Measurements from ENCODE around the gene CD209. TPM values are rescaled to one million over a fixed set of nuclear protein-coding genes. Genes with fewer than 3 reads are reported as not detected.

CD209 gene
- total RNA-seq, 1 donor from 2014 or later: 8.8 TPM

GRCh38 chr19:7733376-7733775 is 14.0 kb downstream of the CD209 start:
- intact Hi-C loops (cut with DNase I): no loop called here
- no peak for DNase-seq (ENCODE audit: extremely low spot score in 2 of 2)
- no peaks in the 10 kb centered on the region for H3K36me3 ChIP-seq
- no peak overlapping the region for H3K27ac ChIP-seq
- H3K9me3 ChIP-seq: no peaks in the 10 kb centered on the region
- TF ChIP-seq POLR2AphosphoS5 (IDR thresholded peaks at IDR 0.05; ENCODE audit: insufficient read depth in 1 of 2, low read depth in 1 of 2) (no peak), CTCF (IDR thresholded peaks at IDR 0.05) (no peak), POLR2A (IDR thresholded peaks at IDR 0.05) (no peak)
- no peak overlapping the region for H3K4me3 ChIP-seq
- no peaks in the 10 kb centered on the region for H3K4me1 ChIP-seq
- peaks cover 7% of the 10 kb centered on the region for H3K27me3 ChIP-seq

- Histone ChIP-seq H3K4me1 (no peaks in the 10 kb centered on the region), H3K36me3 (no peaks in the 10 kb centered on the region), H3K27me3 (peaks cover 7% of the 10 kb centered on the region), H3K4me3 (no peak within 1 kb of the TSS), H3K9me3 (no peaks in the 10 kb centered on the region), H3K27ac (no peak within 1 kb of the TSS)
- intact Hi-C loops (cut with DNase I): no loop called here
- no peak for DNase-seq (ENCODE audit: extremely low spot score in 2 of 2)
- TF ChIP-seq POLR2A (IDR thresholded peaks at IDR 0.05) (no peak), CTCF (IDR thresholded peaks at IDR 0.05) (no peak), POLR2AphosphoS5 (IDR thresholded peaks at IDR 0.05; ENCODE audit: insufficient read depth in 1 of 2, low read depth in 1 of 2) (no peak)
These were observed 15.3 kb downstream of the CD209 start, which contains the start of gene CLEC4G for GRCh38 chr19:7732045-7732444. CLEC4G (minus strand) TSS chr19:7732110; CDS start chr19:7732102, 8 bp downstream.

GRCh38 chr19:7731615-7732014 is 15.7 kb downstream of the CD209 start:
- intact Hi-C loops (cut with DNase I): no loop called here
- H3K36me3 ChIP-seq: no peaks in the 10 kb centered on the region
- no peaks in the 10 kb centered on the region for H3K4me1 ChIP-seq
- peaks cover 7% of the 10 kb centered on the region for H3K27me3 ChIP-seq
- TF ChIP-seq POLR2A (IDR thresholded peaks at IDR 0.05) (no peak), CTCF (IDR thresholded peaks at IDR 0.05) (no peak), POLR2AphosphoS5 (IDR thresholded peaks at IDR 0.05; ENCODE audit: insufficient read depth in 1 of 2, low read depth in 1 of 2) (no peak)
- no peak for DNase-seq (ENCODE audit: extremely low spot score in 2 of 2)
- H3K4me3 ChIP-seq: no peak overlapping the region
- no peaks in the 10 kb centered on the region for H3K9me3 ChIP-seq
- H3K27ac ChIP-seq: no peak overlapping the region

- no peak overlapping the region for H3K27ac ChIP-seq
- H3K27me3 ChIP-seq: peaks cover 7% of the 10 kb centered on the region
- H3K36me3 ChIP-seq: no peaks in the 10 kb centered on the region
- intact Hi-C loops (cut with DNase I): no loop called here
- TF ChIP-seq POLR2AphosphoS5 (IDR thresholded peaks at IDR 0.05; ENCODE audit: insufficient read depth in 1 of 2, low read depth in 1 of 2) (no peak), POLR2A (IDR thresholded peaks at IDR 0.05) (no peak), CTCF (IDR thresholded peaks at IDR 0.05) (no peak)
- no peak overlapping the region for H3K4me3 ChIP-seq
- no peaks in the 10 kb centered on the region for H3K9me3 ChIP-seq
- no peak for DNase-seq (ENCODE audit: extremely low spot score in 2 of 2)
- no peaks in the 10 kb centered on the region for H3K4me1 ChIP-seq
These were observed 16.1 kb downstream of the CD209 start for GRCh38 chr19:7731218-7731595.

- H3K9me3 ChIP-seq: no peaks in the 10 kb centered on the region
- H3K27me3 ChIP-seq: peaks cover 7% of the 10 kb centered on the region
- no peaks in the 10 kb centered on the region for H3K4me1 ChIP-seq
- H3K27ac ChIP-seq: no peak overlapping the region
- no peak overlapping the region for H3K4me3 ChIP-seq
- no peak for TF ChIP-seq POLR2A (IDR thresholded peaks at IDR 0.05)
- no peak for TF ChIP-seq POLR2AphosphoS5 (IDR thresholded peaks at IDR 0.05; ENCODE audit: insufficient read depth in 1 of 2, low read depth in 1 of 2)
- no peak for TF ChIP-seq CTCF (IDR thresholded peaks at IDR 0.05)
- no peaks in the 10 kb centered on the region for H3K36me3 ChIP-seq
- DNase-seq (ENCODE audit: extremely low spot score in 2 of 2): no peak
- intact Hi-C loops (cut with DNase I): no loop called here
These were observed 16.8 kb downstream of the CD209 start for GRCh38 chr19:7730286-7731217.
